Amniotic stem cell (primary cell): ENCODE results near the gene MUC2.
"Not testable (repeated sequence)": the region's sequence is repeated elsewhere in the genome, so short reads cannot be mapped to it uniquely, and the experiment has no call there.

Experiments used
- DNase-seq: peaks from one replicate; lab custom pipeline; 2025; lab: John Stamatoyannopoulos, UW

Gene MUC2

DNA sequence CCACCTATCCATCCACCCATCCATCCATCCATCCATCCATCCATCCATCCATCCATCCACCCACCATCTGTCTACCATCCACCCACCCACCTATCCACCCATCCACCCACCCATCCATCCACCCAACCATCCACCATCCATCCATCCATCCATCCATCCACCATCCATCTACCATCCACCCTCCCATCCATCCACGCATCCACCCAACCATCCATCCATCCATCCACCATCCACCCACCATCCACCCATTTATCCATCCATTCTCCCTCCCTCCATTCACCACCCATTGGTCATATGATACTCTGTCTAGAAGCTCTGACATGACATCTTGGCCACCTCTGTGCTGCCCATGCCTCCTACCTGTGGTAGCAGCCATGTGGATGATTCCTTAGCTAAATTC is 31.7 kb downstream of the MUC2 start:
- DNase-seq = no peak

DNA sequence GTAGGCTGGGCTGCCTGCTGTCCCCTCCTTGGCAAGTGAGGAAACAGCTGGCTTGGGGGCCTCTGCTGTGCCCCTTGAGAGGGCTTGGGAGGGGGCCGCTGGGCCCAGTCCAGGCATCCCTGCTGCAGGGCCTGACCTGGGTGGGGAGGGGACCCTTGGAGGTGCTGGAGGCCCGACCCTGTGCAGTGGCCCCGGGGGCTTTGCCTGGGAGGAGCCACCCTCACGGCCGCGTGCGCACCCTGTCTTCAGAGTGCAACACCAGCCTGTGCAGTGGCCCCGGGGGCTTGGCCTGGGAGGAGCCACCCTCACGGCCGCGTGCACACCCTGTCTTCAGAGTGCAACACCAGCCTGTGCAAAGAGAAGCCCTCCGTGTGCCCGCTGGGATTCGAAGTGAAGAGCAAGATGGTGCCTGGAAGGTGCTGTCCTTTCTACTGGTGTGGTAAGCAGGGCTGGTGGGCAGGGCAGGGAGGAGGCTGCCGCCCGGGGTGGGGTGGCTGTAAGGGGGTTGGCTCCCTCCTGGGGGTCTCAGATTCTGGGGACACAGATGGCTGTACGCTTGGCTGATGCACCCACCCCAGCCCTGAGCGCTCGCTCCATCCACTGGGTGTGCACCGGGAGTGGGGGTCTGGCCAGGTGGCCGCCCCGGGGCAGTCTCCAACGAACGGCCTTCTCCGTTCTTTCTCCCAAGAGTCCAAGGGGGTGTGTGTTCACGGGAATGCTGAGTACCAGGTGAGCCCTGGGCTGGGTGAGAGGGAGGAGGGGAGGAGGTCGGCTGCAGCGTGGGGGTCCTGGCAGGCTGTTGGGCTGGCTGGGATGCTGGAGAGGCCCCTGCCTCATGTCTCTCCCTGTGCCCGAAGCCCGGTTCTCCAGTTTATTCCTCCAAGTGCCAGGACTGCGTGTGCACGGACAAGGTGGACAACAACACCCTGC is 32.9 kb downstream of the MUC2 start:
- no peak for DNase-seq

DNA sequence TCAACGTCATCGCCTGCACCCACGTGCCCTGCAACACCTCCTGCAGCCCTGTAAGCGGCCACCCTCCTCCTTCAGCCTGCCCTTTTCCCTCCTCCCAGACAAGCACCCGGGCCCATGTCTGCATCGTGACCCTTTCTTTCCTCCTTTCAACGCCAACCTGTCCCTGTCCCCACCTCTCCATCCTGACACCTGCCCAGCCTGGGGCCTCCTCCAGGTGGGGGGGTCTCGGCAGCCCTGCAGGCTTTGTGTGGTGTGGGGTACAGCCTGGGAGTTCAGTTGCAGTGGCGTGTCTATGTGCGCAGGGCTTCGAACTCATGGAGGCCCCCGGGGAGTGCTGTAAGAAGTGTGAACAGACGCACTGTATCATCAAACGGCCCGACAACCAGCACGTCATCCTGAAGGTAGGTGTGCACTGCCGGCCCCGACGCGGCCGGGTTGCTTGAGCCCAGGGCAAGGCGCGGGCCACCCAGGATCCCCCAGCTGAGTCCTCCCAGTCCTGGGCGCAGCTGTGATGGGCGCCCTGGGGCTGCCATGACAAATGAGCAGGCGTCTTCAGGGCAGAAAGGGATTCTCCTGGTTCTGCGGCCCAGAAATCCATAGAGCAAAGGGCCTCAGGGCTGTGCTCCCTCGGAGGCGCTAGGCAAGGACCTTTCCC is 33.7 kb downstream of the MUC2 start:
- no peak for DNase-seq

DNA sequence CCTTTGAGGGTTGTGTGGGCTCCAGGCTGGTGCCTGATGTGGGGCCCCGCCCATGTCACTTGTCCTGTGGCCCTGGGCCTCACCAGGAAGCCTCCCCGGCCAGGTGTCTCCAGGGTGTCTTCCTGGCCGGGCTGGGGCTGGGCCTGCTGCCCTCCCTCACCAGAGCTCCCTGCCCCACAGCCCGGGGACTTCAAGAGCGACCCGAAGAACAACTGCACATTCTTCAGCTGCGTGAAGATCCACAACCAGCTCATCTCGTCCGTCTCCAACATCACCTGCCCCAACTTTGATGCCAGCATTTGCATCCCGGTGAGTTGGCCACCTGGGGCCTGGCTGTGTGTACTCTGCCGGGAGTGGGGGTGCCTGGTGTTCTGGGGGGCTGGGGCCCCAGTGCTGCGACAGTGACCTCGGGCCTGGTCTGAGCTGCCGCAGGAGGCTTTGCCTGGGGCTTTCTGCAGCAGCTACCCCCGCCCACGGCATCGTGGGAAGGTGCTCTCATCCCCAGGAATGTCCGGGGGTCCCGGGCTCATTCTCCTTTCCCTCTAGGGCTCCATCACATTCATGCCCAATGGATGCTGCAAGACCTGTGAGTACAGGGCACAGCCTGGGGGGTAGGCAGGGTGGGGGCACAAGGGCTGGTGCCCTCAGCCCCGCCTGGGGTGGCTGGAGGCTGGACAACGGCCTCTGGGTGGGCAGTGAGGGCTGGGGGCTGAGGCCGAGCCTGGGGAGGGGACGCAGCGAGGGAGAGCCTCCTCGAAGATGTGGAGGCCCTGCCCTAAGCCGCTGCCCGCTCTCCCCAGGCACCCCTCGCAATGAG is 34.6 kb downstream of the MUC2 start:
- DNase-seq = no peak

DNA sequence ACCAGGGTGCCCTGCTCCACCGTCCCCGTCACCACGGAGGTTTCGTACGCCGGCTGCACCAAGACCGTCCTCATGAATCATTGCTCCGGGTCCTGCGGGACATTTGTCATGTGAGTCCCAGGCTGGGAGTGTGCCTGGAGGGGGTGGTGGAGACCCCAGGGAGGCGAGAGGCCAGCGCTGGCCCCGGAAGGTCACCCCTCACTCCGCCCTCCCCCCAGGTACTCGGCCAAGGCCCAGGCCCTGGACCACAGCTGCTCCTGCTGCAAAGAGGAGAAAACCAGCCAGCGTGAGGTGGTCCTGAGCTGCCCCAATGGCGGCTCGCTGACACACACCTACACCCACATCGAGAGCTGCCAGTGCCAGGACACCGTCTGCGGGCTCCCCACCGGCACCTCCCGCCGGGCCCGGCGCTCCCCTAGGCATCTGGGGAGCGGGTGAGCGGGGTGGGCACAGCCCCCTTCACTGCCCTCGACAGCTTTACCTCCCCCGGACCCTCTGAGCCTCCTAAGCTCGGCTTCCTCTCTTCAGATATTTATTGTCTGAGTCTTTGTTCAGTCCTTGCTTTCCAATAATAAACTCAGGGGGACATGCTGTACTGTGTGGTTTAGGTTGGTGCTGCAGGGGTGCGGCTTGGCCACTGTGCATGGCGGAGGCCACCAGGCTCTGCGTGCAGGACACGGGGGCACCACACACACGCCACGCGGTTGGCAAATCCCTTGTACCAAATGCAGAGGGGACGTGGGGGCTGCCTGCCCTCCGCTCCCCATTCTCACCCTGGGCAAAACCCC is 35.4 kb downstream of the MUC2 start:
- no peak for DNase-seq

DNA sequence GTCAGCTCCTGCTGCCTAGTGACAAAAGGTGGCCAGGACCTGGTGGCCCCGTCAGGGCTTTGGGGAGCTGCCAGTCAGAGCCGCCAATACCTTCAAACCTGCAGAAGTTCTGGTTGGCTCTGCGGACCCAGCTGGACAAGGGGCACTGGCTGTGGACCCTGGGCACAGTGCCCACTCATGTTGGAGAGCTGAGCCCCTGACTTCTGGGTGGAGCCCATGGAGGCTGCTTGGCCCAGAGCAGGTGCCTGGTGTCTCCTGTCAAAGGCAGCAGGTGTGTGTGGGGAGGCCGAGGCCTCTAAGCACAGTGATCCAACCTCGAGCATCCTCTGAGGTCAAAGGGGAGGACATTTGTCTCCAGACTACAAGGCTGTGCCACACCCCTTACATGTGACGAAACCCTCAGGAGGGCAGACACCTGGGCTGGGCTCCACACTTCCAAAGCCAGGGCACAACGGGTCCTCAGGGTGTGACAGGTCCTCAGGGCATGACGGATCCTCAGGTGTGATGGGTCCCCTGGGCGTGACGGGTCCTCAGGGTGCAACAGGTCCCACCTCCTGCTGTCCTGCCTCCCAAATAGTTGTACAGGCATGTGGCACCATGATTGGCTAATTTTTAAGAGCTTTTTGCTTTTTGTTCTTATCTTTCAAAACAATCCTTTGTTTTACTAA is 37.0 kb downstream of the MUC2 start:
- DNase-seq = no peak

DNA sequence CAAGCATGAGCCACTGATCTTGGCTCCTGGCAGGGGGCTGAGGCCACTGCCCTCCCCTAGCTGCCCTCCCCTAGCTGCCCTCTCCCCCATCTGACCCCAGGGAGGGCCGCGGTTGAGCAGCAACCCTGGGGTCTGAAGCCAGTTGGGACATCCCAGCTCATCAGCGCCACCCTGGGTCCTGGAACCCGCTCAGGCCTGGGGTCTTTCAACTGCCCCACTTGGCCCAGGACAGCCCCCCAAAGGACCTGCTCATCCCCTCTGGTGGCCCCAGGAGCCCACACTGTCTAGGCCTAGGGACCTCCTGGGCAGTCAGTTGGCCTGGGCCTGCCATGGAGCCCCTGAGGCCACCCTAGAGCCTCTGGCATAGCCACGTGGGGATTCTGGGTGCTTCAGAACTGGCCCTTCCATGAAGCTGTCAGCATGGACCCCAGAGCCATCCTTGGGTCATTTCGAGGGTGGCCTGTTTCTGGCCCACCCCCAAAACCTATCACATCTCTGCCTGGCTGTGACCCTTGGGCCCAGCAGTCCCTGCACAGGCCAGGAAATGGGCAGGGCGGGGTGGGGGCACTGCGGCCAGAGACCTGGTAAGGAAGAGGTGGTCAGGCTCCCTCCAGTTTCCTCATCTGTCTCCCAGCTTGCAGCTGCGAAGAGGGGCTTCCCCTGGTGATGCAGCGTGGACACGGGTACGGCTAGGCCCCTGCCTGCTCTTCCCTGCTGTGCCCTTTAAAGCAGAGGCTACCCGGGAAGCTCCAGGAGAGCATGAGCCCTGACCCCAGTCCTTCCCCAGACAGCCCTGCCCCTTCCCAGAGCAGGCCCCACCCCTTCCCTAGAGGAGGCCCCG is 37.9 kb downstream of the MUC2 start:
- DNase-seq = no peak

DNA sequence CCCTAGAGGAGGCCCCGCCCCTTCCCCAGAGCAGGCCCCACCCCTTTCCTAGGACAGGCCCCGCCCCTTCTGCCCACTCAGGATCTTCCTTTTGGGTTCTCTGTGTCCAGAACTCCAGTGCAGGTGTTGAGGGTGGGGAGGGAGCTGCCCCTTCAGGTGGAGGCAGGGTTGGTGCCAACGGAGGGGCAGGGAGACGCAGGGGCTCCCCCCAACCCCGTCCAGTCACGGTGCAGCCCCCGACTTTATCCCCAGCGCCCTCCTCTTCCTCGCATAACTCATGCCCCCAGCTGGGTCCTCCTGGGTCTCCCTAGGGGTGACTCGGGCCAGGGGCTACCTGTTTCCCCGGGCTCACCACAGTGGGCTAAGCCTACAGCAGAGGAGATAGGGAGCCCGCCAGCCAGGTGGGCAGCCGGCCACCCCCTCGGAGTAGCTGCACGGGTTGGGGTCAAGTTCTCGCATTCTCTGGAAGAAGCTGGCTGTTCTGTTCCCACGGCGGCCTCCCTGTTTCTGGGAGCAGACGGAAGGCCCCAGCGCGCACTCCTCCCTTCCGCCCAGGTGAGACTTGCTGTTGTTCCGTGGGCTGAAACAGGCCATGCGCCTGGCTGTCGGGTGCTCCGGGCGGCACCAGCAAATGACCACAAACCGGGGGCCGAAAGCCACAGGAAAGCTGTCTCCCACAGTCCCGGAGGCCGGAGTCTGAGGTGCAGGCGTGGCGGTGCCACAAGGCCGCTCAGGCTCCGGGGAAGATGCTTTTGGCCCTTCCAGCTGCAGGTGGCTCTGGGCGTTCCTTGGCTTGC is 38.9 kb downstream of the MUC2 start:
- no peak for DNase-seq

DNA sequence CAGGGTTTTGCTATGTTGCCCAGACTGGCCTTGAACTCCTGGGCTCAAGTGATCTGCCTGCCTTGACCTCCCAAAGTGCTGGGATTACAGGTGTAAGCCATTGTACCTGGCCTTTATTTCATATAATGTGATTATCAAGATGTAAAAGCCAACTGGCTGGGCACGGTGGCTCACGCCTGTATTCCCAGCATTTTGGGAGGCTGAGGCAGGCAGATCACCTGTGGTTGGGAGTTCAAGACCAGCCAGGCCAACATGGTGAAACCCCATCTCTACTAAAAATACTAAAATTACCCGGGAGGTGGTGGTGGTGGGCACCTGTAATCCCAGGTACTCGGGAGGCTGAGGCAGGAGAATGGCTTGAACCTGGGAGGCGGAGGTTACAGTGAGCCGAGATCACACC is 40.6 kb downstream of the MUC2 start:
- not testable (repeated sequence) for DNase-seq

DNA sequence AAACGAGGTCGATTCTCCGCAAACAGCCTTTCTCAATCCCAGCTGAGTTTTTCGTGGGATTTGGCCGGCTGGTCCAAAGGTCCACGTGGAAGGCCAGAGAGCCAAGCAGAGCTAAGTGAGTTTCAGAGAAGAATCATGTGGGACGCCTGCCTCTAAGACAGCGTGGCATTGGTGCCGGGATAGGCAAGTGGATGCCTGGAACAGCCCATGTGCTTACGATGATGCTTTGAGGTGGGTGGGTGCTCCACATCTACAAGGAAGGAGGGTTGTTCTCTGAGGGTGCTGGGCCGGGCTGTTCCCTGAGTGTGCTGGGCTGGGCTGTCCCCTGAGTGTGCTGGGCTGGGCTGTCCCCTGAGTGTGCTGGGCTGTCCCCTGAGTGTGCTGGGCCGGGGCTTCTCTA is 41.4 kb downstream of the MUC2 start:
- no peak for DNase-seq

DNA sequence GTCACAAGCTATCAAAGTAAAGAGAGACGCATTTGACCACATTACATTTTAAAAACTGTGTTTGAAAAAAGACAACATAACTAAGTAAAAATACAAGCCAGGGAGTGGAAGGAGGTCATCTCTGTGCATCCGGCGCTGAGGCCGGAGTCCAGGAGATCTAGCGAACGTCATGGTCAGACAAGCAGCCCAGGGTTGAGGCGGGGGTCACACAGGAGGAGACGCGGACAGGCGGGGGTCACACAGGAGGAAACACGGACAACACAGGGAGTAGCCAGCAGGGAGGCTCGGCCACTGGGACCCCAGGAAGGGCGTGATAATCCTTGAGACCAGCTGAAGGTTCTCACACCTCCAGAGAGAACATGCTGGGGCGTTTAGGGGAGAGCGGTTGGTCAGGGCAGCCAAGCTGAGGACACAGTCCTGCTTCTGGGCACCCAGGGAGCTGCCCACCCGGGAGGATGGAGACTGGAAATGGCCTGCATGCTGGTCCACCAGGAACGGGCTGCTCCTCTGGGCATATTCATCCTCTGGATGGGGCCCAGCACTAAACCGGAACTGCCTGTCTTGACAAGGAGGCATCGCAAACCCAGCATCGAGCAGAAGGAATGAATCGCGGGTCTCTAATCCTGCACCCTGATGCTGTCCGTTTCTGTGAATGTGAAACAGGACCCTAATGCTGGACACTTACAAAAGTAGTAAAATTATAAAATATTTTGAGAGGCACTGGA is 42.2 kb downstream of the MUC2 start:
- DNase-seq = no peak

DNA sequence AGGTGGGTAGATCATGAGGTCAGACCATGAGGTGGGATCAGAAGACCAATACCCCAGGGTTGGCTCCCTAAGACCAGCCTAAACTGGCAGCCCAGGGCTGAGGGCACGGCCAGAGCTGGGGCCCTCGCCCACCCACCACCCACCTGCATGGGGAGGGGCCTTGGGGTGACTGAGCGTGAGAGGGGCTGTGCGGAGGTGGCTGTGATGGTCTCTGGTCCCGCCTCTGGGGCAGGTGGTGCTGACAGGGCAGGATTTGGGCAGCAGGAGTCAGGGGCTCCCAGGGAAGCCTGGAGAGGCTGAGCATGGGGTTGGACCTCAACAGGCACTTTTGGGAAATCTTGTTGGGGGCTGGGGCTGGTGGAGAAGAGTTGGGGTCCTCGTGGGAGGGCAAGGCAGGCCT is 43.3 kb downstream of the MUC2 start:
- no peak for DNase-seq

DNA sequence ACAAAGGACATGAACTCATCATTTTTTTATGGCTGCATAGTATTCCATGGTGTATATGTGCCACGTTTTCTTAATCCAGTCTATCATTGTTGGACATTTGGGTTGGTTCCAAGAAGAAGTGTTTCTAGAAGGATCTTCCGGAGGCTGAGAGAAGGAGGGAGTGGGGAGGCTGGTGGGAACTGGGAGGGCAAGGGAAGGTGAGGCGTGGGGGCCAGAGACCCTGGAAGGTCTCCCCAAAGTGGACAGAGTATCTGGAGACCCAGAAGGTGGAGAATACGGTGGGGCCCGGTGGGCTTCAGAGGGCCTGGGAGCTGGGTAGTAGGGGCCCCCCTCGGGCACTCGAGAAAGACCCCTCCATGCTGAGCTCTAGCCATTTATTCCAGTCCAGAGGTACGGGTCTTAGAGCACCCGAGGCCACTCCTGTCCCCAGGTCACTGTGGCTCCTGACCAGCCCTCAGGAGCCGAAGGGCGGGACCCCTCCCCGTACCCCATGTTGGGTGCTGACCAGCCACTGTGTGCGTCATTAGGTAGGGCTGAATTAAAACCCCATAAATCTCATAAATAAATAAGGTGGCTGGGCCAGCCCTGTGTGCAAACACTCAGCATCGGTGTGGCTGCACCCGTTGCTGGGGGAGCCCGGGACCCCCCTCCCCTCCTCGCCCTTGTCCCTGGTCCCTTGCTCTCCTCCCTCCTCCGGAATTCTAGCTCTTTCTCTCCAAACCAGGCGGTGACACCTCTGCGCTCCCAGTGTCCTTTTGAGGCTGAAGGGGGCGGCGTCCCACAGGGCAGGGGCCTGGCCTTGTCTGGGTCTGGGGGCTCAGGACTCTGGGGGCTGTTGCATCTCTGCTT is 44.3 kb downstream of the MUC2 start:
- no peak for DNase-seq

DNA sequence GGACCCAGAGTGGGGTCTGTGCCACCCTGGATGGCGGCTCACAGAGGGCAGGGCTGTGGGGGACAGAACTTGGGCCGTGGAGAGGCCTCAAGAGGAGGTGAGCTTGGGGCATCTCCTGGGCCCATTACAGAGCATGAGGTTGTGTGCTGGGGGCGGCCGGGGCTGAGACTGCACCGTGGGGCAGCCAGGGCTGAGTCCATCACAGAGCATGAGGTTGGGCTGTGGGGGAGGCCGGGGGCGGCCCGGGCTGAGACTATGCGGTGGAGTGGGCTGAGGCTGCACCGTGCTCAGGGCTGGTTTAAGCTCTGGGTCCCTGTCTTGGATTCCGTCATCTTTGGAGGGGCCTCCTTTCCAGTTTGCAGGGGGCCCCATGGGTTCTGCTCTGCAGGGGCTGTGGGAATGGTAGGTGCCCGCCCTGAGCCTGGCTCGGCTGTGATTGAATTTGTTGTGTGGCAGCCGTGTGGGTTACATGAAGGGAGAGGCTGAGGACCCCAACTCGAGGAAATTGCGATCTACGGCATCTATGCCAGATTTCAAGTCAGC is 45.0 kb downstream of the MUC2 start:
- no peak for DNase-seq

DNA sequence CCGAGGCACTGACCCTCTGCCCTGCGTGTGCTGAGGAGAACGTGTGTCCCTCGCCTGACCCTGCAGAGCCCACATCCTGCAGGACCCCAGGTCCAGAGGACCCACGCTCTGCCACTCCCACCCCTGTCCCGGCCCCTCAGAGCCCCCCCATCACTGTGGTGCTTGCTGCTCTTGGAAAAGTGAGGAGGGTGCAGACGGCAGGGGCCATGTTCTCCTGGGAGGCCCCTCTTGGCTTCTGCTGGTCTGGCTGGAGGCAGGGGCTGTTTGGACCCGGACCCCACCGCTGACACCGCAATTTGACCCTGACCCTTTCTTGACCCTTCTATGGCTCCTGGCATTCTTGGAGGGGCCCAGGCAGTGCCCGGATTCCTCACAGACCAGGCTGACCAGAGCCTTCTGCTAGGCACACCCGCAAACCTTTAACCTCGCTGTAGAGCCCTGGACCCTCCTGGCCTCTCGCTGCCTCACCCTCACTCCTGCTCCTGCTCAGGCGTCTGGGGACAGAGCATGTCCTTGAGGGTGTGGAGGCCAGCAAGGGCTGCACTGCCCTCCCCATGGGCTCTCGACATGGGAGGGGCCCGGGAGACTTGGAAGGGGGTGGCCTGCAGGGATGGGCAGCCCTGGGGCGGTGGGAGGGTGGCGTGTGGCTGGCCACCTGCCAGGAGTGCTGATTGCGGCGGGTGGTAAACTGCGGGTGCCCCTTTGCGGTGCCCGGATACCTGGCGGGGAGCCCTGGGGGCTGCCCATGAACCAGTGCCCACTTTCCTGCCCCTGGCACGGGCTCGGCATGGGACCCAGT is 46.1 kb downstream of the MUC2 start:
- no peak for DNase-seq

DNA sequence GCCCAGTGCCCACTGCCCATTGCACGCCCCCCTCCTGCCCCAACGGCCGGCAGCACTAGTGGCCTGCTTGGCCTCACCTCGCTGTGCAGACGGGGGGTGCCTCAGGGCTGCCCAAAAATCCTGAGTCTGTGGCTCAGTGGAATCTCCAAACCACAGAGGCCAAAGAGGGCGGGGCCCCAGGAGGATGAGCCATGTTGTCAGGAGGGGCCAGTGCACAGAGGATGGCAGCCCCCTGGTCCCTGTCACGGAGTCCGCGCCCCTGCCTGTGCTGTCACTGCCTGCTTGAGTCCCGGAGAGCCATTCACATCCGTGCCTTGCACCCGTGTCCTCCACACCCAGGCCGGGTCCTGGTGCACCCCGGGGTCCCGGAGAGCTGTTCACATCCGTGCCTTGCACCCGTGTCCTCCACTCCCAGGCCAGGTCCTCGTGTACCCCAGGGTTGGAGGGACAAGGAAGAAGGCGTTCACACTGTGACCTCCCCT is 46.7 kb downstream of the MUC2 start:
- no peak for DNase-seq
